Measurements from ENCODE around the gene PZP.

The PZP gene

DNA sequence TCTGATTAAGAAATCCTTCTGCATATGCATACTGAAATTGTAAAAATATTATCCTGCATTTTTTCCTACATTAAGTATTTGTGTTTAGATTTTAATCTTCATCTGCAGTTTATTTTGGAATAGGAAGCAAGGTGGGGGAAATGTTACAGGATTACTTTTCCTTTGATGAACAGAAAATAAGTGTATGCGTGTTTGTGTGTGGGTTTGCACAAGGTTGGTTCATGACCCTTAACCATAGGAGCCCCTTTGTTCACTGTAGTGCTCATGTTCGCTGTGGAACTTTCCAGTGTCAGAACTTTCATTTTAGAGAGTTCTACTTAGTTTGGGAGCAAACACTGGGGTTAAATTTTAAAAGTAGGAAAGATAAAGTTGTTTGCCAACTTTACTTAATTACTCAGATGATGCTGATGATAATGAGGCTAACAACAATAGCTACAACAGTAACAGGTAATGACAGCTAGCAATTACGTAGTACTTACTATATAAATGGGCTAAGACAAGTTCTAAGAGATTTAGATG is 86.0 kb downstream of the PZP start:
- no peak for DNase-seq

DNA sequence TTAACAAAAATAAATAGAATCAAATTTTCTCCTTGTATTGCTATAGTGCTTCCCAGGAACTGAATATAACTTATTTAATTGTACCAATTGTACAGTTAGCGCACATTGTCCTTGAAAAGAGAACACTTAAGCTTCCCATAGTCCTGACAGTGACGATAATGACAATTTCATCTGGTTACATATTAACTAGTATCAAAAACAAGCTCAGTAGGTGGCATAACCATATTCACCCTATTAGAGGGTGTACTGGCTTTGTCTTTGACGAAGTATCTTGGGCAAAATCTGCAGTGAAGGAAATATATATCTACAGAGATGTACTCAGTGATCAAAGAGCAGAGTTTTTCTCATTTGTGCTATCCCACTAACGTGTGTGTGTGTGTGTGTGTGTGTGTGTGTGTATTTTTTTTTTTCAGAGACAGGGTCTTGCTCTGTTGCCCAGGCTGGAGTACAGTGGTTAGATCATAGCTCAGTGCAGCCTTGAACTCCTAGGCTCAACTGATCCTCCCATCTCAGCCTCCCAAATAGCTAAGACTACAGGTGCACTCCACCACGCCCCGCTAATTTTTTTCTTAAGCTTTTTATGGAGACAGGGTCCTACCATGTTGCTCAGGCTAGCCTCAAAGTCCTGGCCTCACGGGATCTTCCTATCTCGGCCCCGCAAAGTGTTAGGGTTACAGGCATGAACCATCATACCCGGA is 87.6 kb downstream of the PZP start:
- no peak for DNase-seq

DNA sequence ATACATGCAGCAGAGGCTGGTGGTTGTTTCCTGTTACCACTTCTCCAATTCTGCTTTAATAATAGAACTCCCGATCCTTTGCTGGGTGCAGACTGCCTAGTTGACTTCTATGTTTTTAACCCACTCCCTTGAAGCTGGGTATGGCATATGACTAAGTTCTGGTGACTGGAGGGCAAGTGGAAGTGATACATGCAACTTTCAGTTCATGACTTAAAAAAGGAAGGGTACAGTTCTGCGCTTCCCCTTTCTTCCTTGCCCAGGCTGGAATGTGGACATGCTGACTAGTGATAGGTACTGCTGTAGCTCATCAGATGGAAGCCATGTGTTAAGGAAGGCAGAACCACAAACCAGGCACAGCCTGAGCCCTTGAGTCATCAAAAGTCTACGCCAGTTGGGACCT is 90.0 kb downstream of the PZP start:
- no peak for DNase-seq

DNA sequence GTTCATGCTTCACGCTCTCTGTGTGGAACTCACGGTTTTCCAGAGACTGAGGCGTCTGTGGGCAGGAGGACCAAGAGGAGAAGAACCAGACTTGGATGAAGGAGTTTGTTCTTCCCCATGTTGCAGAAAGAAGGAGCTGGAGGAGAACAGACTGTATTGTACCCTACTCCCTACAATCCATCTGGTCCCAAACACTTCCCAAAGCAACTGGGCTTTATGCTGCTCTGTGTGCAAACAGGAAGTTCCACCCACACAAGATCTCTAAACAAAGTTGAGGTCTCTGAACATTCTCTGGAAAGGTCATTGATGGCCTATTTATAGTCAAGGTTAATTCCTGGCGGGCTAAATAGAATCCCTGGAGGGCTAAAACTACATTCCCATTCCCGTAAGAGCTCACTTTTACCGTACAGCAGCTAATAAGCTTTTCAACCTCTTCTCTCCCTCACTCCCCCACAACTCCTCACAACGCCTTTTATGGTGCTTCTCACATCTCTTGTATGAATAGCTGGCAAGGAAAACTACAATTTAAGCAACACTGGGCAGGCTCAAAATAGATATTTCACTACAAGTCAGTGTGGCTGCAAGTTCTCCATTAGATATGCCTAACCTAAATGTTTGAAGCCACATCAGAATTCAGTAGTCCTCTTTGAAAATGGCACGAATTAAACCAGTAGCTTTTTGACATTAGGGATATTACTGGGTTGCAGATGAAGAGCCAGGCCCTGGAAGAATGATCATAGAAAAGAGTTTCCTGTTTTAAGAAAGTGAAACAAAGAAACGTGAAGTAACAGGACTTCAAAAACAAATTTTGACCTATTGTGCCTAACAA is 92.2 kb downstream of the PZP start, which contains the start of gene A2M:
Gene A2M, minus strand, starts transcription at position 189 of the 829 bp plus-strand sequence. Its CDS starts 70 bp downstream, at position 119.
- DNase-seq: no peak

DNA sequence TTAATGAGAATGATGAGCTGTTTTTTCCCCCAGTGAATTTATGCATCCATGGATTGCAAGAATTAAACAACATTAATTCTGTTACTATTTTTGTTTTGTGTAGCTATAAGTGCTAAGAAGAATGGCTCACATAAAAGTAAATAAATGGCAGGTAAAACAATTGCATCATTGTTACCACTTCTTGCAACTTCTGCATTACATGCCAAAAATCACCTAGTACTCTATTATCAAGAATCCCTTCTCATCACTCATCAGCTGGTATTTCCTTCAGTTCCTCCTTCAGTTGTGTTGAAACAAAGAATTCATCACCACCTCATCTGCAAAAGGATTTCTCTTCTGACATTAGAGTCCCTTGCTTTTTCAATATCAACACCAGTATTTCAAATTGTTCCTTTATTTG is 93.2 kb downstream of the PZP start:
- DNase-seq: no peak

DNA sequence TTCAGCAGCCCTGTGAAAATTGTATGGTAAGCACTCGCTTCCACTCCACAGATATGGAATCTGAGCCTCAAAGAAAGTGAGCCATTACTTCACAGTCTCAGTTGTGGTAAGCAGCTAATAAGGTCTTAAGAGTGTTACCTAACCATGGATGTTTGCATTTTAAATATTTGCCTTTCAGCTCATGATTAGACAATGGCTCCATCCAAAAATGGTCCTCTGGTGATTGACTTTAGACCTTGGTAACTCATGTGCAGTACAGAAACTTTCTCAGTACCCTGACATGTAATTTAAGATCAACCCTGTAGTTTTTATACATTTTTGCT is 94.2 kb downstream of the PZP start:
- DNase-seq: no peak

DNA sequence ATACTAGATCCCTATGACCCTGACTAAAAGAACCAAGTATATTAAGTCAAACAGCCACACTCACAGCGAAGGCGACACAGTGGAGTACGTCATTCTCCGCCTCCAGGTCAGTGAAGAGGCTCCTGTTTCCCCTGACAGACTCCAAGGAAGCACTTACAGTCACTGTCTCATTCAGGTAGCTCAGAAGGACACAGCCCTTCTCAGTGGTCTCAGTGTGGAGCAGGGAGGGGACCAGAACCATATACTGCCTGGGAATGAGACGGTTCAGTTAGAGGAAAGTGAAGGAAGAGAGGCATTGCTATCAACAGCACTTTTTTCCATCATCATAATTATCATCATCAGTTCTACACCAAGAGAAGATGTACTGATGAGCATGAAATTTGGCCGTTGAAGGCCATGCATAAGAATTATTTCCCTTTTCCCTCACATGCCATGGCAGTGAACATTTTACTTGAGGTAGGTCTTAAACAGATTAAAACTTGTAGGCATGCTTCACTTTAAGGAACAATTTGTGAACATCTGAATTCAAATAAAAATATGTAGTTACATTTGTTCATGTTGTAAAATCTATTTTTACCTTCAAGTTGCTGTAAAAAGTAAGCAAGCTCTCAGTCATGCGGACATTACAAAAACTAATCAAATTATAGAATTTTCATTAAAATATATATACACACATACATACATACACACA is 94.8 kb downstream of the PZP start:
- no peak for DNase-seq

DNA sequence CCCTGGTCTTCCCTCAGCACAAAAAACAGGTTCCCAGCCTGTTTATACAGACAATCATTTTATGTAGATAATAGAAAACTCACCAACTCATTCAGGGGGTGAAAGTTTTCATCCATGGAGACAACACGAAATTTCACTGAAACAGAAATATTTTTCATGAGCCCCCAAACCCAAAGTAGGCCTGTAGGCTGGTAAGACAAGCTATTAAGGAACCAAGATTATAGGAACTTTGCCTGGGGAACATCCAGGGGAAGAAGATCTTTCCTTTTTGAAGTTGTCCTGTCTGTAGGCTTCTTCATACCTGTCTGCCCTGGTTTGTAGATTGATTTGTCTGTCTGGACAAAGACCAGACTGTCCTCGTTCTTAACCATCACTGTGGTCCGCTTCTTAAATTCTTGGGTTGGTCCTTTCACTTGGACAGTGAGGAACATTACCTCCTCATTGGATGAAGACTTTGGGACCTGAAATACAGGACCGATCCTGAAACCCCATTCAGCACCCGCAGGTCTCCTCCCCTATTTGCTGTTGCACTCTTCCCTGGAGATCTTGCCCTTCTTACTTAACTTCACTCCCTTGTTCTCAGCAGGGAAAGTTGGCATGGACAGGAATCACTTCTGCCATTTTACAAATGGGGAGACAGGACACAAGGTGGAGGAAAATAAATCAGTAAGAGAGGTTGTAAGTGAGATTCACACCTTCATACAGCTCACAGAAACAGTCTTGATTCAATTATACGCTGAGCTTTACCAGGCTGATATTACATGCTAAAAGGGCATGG is 95.9 kb downstream of the PZP start:
- DNase-seq: no peak

DNA sequence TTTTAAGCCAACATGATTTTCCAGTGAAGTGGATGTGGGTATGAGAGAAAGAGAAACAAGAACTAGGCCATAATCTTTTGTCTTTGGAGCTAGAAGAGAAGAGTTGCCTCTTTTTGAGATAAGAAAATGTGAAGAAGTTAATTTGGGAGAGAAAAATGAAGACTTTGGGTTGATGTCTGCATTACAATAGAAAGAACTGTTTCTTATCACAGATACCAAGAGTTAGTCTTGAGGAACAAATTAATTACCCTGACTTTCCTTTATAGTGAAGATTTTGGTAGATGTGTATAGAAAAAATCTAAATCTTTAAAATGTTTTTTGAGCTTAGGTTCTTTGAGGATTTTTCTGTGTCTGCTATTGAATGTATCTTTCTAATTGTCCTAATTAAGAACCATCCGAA is 96.7 kb downstream of the PZP start:
- no peak for DNase-seq

DNA sequence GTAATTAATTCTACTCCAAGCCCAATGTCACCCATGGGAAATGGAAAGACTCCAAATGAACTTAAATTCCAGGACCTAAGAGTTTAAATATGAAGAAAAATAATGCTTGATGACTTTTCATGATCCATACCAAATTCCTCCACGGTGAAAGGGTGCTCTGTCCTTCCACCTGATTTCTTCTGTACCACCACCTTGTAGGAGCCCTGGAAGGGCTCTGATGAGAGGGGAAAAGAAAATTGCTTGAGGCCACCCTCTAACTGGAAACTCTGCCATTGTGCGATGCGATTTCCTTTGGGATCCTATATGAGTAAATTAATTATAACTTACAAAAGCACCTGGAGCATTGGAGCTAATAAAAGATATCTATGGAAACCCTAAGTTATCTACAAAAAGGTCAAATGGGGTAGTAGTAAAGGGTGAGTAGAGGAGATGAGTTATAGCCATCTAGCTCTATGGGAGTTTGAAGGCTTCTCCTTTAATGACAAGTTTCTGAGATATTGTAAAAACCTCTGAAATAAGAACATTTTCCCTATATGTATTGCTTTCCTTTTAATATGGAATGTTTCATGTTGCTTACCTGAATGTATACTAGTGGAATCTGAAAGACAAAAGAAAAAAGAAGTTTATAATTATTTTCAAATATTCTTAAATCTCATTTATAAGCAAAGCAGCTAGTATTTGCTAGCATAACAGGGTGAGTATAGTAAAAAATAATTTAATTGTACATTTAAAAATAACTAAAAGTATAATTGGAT is 98.3 kb downstream of the PZP start:
- no peak for DNase-seq

DNA sequence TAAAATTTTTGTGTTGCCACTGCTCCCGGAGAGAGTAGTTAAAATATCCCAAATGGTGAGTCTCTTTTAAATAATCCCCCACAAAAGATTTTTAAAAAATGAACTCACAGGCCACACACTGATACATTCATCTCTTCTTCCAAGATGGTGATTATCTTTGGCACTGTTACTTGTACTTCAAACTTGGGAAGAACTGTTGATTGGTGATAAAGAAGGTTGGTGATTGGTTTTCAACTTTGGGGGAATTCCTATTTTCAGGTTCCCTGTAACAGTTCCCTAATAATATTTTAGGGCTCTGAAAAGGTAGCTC is 99.0 kb downstream of the PZP start:
- no peak for DNase-seq

DNA sequence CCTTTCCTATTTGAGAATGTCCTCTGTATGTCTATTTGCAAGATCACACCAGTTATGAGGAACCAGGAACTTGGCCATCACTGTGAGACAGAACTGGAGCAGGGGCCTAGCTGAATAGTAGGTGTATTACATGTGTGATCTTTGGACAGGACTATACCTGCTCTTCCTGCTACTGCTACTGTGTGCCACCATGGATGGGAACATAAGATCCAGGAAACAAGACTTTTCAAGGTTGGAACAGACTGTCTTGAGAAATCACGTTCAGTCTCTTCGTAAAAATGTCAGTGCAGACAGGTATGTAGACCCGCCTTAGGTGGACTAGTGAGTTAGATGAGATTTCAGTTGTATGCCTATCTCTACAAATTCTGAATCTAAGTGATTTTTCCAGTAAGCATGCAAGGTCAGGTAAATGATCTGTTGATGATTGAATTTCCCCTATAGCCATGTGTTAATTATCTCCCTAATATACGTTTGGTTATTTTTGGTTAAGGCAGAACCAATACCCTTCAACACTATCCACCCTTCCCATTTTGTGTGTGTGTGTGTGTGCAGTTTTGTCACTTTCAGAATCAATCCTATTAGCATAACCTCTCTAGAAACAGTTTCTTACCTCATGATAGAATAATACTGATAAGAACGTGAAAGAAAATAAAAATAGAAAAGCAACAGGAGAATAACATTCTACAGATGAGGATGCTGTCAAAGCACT is 99.5 kb downstream of the PZP start:
- DNase-seq: no peak

DNA sequence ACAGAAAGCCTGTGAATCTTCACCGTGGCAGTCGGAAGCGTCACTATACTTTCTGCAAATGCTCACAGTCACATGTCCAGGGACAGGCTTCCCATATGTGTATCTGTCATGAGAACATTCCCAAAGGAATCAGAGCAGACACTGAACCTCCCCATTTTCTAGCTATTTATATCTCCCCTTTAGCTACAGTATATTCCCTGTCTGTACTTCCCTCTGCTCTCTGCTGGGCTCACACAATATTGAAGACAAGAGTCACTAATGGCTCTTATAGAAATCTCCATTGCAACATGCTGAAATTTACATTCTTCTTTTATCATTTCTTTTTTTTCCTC is 100.7 kb downstream of the PZP start:
- no peak for DNase-seq

DNA sequence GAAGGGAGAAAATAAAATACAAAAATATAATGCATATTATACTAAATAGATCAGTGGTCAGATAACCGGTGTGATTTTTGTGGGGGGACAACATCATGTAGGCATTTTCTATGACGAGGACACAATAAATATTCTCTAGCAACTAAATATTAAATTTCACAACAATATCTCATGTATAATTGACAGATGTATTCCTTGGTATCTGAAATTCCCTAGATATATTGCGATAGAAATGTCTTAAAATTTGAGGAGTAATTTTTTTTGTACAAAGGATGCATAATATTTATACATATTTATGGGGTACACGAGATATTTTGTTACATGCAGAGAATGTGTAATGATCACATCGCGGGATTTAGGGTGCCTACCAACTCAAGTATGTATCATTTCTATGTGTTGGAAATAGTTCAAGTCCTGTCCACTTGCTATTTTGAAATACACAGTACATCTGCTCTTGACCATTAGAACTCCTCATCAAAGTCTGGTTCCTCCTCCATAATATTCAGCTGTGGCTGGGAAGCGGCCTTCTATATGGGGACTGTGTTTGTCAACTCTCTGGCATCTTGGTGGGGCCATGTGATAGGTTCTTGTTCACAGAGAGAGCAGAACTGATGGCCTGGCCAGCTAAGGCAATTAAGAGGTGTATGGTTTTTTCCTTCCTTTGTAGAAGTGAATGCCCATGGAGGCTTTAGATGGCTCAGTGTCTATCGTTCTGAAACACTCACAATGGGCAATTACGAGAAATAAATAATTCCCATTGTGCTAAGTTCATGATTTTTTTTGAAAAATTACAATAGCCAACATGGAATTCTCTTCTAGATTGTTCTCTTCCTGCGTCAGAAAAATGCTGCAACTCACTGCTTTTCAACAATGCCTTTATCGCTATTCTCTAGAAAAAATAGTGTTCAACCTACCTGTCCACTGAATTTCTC is 101.3 kb downstream of the PZP start:
- no peak for DNase-seq

DNA sequence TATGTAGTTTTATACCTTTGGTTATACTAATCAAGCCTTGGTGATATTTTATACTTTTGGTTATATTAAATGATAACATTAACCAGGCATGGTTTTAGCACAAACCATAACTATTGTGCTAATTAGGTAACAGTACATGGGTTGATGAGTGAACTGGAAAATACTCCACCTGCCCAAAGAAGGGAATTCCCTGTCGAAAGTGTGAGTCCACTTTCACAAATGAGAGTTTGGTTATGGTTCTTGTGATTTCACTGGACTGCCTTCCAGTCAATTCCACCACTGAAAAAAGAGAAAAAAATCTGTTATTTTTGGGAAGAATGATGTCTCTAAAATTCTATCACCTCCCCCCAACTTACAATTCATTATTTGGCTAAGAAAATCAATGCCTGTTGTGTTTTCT is 102.1 kb downstream of the PZP start:
- no peak for DNase-seq

DNA sequence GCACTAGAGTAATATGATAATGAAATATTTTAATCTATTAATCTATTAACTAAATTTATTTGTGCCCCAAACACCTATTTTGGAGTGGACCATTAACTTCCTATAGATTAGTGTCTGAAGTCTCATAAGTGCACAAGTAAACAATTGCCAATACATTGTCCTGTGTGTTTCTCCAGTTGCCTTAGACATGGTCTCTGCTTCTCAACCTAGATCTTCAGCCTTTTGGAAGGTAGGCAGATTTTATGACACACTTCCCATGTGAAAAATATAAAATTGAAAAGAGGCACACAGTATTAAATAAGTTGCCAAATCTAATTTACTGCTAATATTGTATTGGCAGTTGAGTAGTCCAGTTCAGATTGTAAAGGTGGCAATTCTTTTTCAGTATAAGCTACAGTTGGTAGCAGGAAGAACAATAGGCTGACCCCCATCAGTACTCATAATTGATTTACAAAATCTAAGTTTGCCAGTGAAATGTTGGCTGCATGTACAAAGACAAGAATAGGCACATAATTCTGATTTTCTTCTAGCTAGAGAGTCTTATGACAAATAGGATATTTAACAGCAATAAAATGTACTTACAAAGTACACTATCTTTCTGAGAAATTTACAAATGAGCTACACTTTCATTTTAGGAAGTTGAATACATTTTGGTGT is 103.3 kb downstream of the PZP start:
- no peak for DNase-seq

DNA sequence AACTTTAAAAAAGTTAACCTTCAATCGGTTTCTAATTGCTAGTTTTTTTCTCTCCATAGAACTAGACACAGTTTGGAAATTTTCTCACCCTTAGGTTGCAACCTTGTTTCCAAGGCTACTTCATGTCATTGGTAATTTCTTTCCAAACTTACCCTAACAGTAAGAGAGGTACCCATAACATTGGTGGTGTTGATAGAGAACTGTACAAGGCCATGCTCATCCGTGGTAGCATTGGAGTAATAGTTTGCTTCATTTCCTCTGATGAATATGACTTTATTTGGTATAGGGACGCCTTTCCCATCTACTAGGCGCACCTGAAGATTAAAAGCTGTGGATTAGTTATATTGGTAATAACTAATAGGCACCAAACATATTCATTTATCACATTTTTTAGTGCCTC is 104.1 kb downstream of the PZP start:
- no peak for DNase-seq

DNA sequence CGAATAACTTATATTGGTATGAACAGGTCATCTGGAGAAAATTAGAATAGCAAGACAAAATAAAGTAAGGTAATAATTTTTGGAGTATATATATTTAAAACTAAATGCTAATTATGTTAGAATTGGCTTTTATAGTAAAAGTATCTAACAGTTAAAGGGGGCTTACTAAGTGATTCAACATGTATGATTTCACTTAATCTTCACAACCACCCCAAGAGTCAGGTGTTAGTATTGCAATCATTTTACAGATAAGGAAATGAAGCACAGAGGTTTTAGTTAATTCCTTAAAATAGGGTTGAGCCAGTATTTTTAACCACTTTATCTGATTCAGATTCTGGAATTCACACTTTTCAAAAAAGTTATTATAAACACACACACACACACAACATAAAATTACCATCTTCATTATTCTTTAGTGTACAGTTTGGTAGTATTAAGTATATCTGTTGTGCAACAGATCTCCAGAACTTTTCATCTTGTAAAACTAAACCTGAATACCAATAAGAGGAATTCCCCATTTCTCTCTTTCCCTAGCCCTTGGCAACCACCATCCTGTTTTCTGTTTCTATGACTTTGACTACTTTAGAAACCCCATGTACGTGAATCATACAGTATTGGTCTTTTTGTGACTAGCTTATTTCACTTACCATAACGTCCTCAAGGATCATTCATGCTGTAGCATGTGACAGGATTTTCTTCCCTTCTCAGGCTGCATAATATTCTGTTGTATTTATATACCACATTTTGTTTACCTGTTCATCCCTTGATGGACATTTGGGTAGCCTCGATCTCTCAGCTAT is 104.9 kb downstream of the PZP start:
- no peak for DNase-seq

DNA sequence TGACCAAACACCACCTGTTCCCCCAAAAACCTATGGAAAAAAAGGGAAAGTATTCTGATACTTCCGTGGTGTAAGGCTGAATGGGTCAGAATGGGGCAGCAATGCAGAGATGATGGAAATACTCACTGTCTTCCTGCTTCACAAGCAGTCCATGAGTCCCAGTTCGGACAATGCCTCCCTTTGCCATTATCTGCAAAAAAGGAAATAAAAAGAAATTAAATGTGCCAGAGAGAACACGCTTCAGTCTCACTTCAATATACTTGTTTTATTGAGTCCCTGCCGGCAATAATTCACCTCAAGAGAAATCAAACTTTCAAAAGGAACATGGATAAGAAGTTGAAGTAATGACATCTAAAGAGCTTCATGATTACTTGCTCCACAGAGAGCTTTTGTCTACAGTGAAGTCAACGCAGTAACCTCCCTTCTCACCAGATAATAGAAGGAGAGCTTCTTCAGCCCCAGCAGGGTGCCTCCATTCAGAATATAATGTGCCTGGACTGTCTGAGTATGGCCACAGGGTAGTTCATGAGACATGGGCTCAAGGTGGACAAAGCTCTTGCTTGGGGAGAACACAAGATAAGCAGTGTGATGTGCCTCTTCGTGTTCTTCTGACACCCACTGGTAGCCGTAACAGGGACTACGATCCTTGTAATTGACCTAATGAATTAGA is 107.0 kb downstream of the PZP start:
- no peak for DNase-seq

Data from EL (cell line).